HepG2 (cell line): ENCODE measurements around the gene ROMO1. TPM values are rescaled to one million over a fixed set of nuclear protein-coding genes. Genes with fewer than 3 reads are reported as not detected.

Source experiments
- ATAC-seq: fragments of 200-7000 bp; cut with Tn5 transposase; 3 replicates; pipeline ENCODE4 v1.9.1; 2020; ENCODE audit warnings: mild to moderate bottlenecking, moderate library complexity
- BruUV-seq: library from RNA; stranded (reverse); fragments of 400-500 nt; replicated peaks from 2 replicates; lab custom pipeline; 2021; lab: Mats Ljungman, UMichigan
- CTCF ChIA-PET: fragments of 300-600 bp; formaldehyde crosslinking; extraction: SDS; loops from one replicate; lab custom pipeline; 2021; ENCODE audit warnings: low total read pairs, inconsistent platforms, low intra/inter-chr PET ratio; lab: Yijun Ruan, JAX
- POLR2A ChIA-PET: fragments of 350-600 bp; sonication (Branson Sonifier 250); formaldehyde crosslinking; loops from one replicate; lab custom pipeline; 2020; ENCODE audit warnings: antibody characterized with exemption, inconsistent platforms; lab: Yijun Ruan, JAX
- DNase-seq: peaks from one replicate; pipeline ENCODE4 v3.0.0-alpha.2; 2015; ENCODE audit warnings: low spot score
- FAIRE-seq: peaks from 3 replicates; lab custom pipeline; 2011; peaks lifted over from hg19 to GRCh38; lab: Jason Lieb, UNC
- H2AFZ ChIP-seq: one replicate; pipeline ENCODE4 v1.6.1; 2011; ENCODE audit warnings: low read length, inconsistent platforms
- H3K27ac ChIP-seq: fragments of 300-600 bp; 3 replicates; pipeline ENCODE4 v1.8.0; 2011; ENCODE audit warnings: mixed run types, mild to moderate bottlenecking, mixed read lengths, low read length, inconsistent platforms; ENCODE audit not compliant: insufficient read depth; ENCODE audit errors: extremely low read length
- H3K27me3 ChIP-seq, 2 experiments: fragments of 200-600 bp in 1 of 2; 2 replicates in 1 of 2; 3 replicates in 1 of 2; pipeline versions ENCODE4 v1.6.0 to v1.8.0; 2011; ENCODE audit warnings: low read length in 2 of 2, mild to moderate bottlenecking in 2 of 2, moderate library complexity in 2 of 2, inconsistent platforms in 1 of 2; ENCODE audit not compliant: insufficient read depth in 2 of 2, control insufficient read depth in 1 of 2
- H3K36me3 ChIP-seq, 2 experiments: fragments of 200-600 bp in 1 of 2; replicated peaks in 1 of 2; 2 replicates in 1 of 2; 3 replicates in 1 of 2; pipeline versions ENCODE4 v1.5.1 to v1.8.0; 2011; ENCODE audit warnings: low read length in 2 of 2, inconsistent platforms in 1 of 2; ENCODE audit not compliant: insufficient read depth in 2 of 2, control insufficient read depth in 1 of 2
- H3K4me1 ChIP-seq: 2 replicates; pipeline ENCODE4 v1.5.1; 2012; ENCODE audit warnings: low read length, inconsistent platforms; ENCODE audit not compliant: insufficient read depth
- H3K4me2 ChIP-seq: 2 replicates; pipeline ENCODE4 v1.6.0; 2011; ENCODE audit warnings: low read depth, low read length, inconsistent platforms
- H3K4me3 ChIP-seq, 3 experiments: fragments of 200-600 bp in 1 of 3; sonication (generic), shearing (Covaris generic) in 1 of 3; replicated peaks in 1 of 3; 2 replicates each; pipeline ENCODE4 v1.5.1; 2011 to 2016; ENCODE audit warnings: low read length in 3 of 3, inconsistent platforms in 2 of 3, low read depth in 2 of 3, mild to moderate bottlenecking in 2 of 3, control low read depth in 1 of 3, mixed read lengths in 1 of 3; ENCODE audit not compliant: insufficient read depth in 1 of 3
- H3K79me2 ChIP-seq: one replicate; pipeline ENCODE4 v1.6.1; 2011; ENCODE audit warnings: low read length, inconsistent platforms; ENCODE audit not compliant: insufficient read depth
- H3K9ac ChIP-seq: 2 replicates; pipeline ENCODE4 v1.6.0; 2011; ENCODE audit warnings: mild to moderate bottlenecking, low read depth, low read length, inconsistent platforms; ENCODE audit not compliant: insufficient read depth
- H3K9me3 ChIP-seq: 2 replicates; pipeline ENCODE4 v1.5.1; 2012; ENCODE audit warnings: mild to moderate bottlenecking, low read length
- H4K20me1 ChIP-seq: 2 replicates; pipeline ENCODE4 v1.6.0; 2011; ENCODE audit warnings: inconsistent platforms, mild to moderate bottlenecking, low read length, moderate library complexity; ENCODE audit not compliant: insufficient read depth
- AGO1 ChIP-seq: fragments of 200-400 bp; formaldehyde crosslinking; IDR thresholded peaks from 2 replicates; pipeline ENCODE4 v1.6.1; 2017; ENCODE audit warnings: mild to moderate bottlenecking, low read depth, low read length, moderate library complexity; ENCODE audit not compliant: poor library complexity, severe bottlenecking
- HIVEP1 ChIP-seq: sonication (generic); formaldehyde crosslinking; IDR thresholded peaks from 2 replicates; pipeline ENCODE4 v1.4.0; 2020; ENCODE audit warnings: mild to moderate bottlenecking, missing genetic modification reagents
- LCORL ChIP-seq, 2 experiments: fragments of 450-650 bp in 1 of 2; sonication (generic) in 1 of 2; formaldehyde crosslinking in 1 of 2; IDR thresholded peaks; 2 replicates each; pipeline versions ENCODE4 v1.5.0 to v1.6.1; 2017 to 2020; ENCODE audit warnings: antibody characterized with exemption in 1 of 2, missing genetic modification reagents in 1 of 2
- NCOA2 ChIP-seq: sonication (generic); formaldehyde crosslinking; IDR thresholded peaks from 2 replicates; pipeline ENCODE4 v1.8.0; 2022; ENCODE audit warnings: inconsistent platforms
- POLR2A ChIP-seq, 2 experiments: IDR thresholded peaks; 2 replicates each; pipeline ENCODE4 v1.6.1; 2011; ENCODE audit warnings: low read depth in 2 of 2, low read length in 2 of 2, mild to moderate bottlenecking in 1 of 2, moderate library complexity in 1 of 2; ENCODE audit not compliant: insufficient read depth in 1 of 2
- RCOR2 ChIP-seq: IDR thresholded peaks from 2 replicates; pipeline ENCODE4 v1.6.1; 2016; ENCODE audit warnings: missing biosample characterization, missing genetic modification reagents
- TMF1 ChIP-seq: sonication (generic); formaldehyde crosslinking; IDR thresholded peaks from 2 replicates; pipeline ENCODE4 v1.8.1; 2022; ENCODE audit warnings: low read depth, missing genetic modification reagents
- ZNF136 ChIP-seq: sonication (generic); formaldehyde crosslinking; IDR thresholded peaks from 2 replicates; pipeline ENCODE4 v1.8.1; 2022; ENCODE audit warnings: low read depth, mild to moderate bottlenecking, moderate library complexity, missing genetic modification reagents
- ZNF224 ChIP-seq: sonication (generic); formaldehyde crosslinking; IDR thresholded peaks from 2 replicates; pipeline ENCODE4 v1.5.0; 2020; ENCODE audit warnings: mild to moderate bottlenecking, missing genetic modification reagents
- ZNF256 ChIP-seq: sonication (generic); formaldehyde crosslinking; conservative IDR thresholded peaks from 2 replicates; pipeline ENCODE4 v1.4.0; 2020; ENCODE audit warnings: missing genetic modification reagents
- ZNF569 ChIP-seq: sonication (generic); formaldehyde crosslinking; IDR thresholded peaks from 2 replicates; pipeline ENCODE4 v1.5.0; 2020; ENCODE audit warnings: mild to moderate bottlenecking, missing genetic modification reagents, moderate library complexity, borderline replicate concordance
- WGBS: methylation state at CpG from one replicate; pipeline ENCODE4 v1.1.6; 2017; ENCODE audit warnings: low lambda C conversion rate; 5-methylcytosine and 5-hydroxymethylcytosine counted together
- in situ Hi-C: cut with HindIII; loops from 2 replicates; pipeline ENCODE4 v1.10.0; 2017; ENCODE audit warnings: low pct_unique_long_range_greater_than_20kb; ENCODE audit not compliant: extremely low pct_ligation_motif_present
- intact Hi-C: fragments of 100-400 bp; cut with micrococcal nuclease; formaldehyde crosslinking; loops from one replicate; pipeline ENCODE4 v1.10.0; 2022; ENCODE audit not compliant: unreplicated experiment
- polyA plus RNA-seq, 8 experiments: library from polyadenylated mRNA; depleted of rRNA in 3 of 8; stranded (reverse) in 7 of 8; unstranded in 1 of 8; fragments of >200 nt; fragmentation: Illumina TruSeq in 4 of 8; extraction: Trizol in 4 of 8; gene quantifications; 2 replicates each; pipeline versions ENCODE4 v1.2.1 to v1.2.3, GENCODE V29; 2011 to 2016; ENCODE audit warnings: low read depth in 4 of 8, missing spikeins in 1 of 8, mixed read lengths in 1 of 8; ENCODE audit not compliant: insufficient read depth in 1 of 8
- total RNA-seq, 5 experiments: library from RNA; depleted of rRNA; stranded (reverse); fragments of >200 nt; fragmentation: Illumina TruSeq; extraction: Trizol; gene quantifications; 2 replicates each; pipeline ENCODE4 v1.2.3, GENCODE V29; 2016; ENCODE audit warnings: low read depth in 1 of 5
- TF ChIP-seq, protein P1 (sequence below): sonication (generic); formaldehyde crosslinking; IDR thresholded peaks from 2 replicates; pipeline ENCODE4 v1.5.0; 2020; ENCODE audit warnings: mild to moderate bottlenecking, missing genetic modification reagents
- TF ChIP-seq, protein P2 (sequence below): sonication (generic); formaldehyde crosslinking; IDR thresholded peaks from 2 replicates; pipeline ENCODE4 v1.8.1; 2023; ENCODE audit warnings: mild to moderate bottlenecking, moderate library complexity, missing genetic modification reagents
- TF ChIP-seq, protein P3 (sequence below): sonication (generic); formaldehyde crosslinking; IDR thresholded peaks from 2 replicates; pipeline ENCODE4 v1.4.0; 2020; ENCODE audit warnings: mild to moderate bottlenecking, low read depth, missing genetic modification reagents
- TF ChIP-seq, protein P4 (sequence below): sonication (generic); formaldehyde crosslinking; IDR thresholded peaks from 2 replicates; pipeline ENCODE4 v1.8.1; 2023; ENCODE audit warnings: missing genetic modification reagents, inconsistent platforms, borderline replicate concordance

Gene ROMO1
- total and polyA plus RNA-seq, 2 of the 13 experiments (the other 11 are each of a cell fraction or from before 2014, with no cell fraction given), result 636 to 755 TPM

DNA sequence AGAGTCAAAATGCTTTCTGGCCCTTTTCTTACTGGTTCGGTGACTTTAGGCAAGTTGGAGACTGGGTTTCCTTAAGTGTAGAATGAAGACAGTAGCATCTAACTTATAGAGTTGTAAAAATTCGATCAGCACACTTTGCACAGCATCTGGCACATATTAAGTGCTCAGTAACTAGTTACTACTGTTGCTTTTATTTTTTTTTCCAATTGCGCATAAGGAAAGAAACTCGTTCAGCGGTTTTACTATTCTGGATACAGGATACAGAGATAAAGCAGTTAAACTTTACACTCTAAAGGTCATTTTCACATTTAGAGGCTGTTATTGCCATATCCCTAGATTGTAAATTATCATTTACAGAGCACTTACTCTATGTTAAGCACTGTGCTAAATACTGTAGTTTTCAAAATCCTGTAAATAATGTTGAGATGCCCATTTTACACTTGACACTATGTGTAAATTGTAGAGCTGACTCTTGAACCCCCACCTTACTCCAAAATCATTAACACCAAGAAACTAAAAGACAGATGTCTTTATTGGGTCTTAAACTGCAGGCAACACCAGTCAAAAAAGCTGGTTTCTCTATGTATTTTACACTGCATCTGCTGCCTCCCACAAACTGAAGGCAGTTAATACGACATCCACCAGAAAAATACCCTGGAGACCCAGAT is 886 bp downstream of the ROMO1 start (continued):
- TF ChIP-seq LCORL (IDR thresholded peaks at IDR 0.05), result no peak
- no peak; the same call in 1 of the 2 replicates for TF ChIP-seq LCORL (CRISPR knock-in tag; IDR thresholded peaks at IDR 0.05)

DNA sequence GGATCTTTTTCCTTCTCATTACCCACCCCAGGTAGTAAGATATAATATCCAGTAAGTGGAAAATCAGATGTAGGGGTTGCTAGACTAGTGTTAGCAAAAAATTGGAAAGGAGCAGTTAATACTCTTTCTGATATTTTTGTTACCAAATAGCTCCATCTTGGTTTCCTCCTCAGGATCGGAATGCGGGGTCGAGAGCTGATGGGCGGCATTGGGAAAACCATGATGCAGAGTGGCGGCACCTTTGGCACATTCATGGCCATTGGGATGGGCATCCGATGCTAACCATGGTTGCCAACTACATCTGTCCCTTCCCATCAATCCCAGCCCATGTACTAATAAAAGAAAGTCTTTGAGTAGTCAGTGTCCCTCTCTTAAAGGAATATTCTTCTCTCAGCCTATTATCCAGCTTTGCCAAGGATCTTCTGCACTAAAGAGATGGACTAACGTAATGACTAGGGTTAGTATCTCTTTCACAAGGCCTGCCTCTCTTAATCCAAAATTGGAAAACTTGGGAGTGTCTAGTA is 1.5 kb downstream of the ROMO1 start:
- no peaks in the 10 kb centered on the region for H3K9me3 ChIP-seq
- CTCF ChIA-PET, result no interaction called here
- no TSS peak for BruUV-seq
- peak overlapping the region; percentile 82 for H3K4me2 ChIP-seq
- peaks cover 35% of the 10 kb centered on the region for H4K20me1 ChIP-seq
- peak overlapping the region; percentile 97; the same call in 1 of the 2 replicates for H3K9ac ChIP-seq
- peaks cover 36% of the 10 kb centered on the region for H3K4me1 ChIP-seq
- 97% methylated on average over 7 of the region's 7 CpGs for WGBS
- POLR2A ChIA-PET, result interaction anchor here (0.5 to 23.6 kb wide), 10 partner anchors 12 to 246 kb away, joined by 3 to 319 read pairs (median 9); partner anchors contain the start of genes CEP250, CPNE1, RBM12 and RBM39
- peak overlapping the region in 2 of 3 experiments; percentile 90 to 98; a peak in 3 of 6 replicates for H3K4me3 ChIP-seq
- no peaks in the 10 kb centered on the region; a peak in 1 of 5 replicates for H3K27me3 ChIP-seq
- DNase-seq (no peak), FAIRE-seq (no peak), ATAC-seq (no peak)
- H2AFZ ChIP-seq, result no peak overlapping the region
- intact Hi-C loops, result no loop called here
- in situ Hi-C loops, result no loop called here
- H3K36me3 ChIP-seq, result peaks cover 13 to 42% of the 10 kb centered on the region in 2 experiments
- H3K79me2 ChIP-seq, result peaks cover 38% of the 10 kb centered on the region
- H3K27ac ChIP-seq, result peak overlapping the region; percentile 1
- TF ChIP-seq NCOA2 (no peak), ZNF224 (no peak), AGO1 (no peak), ZNF569 (no peak), RCOR2 (no peak), TMF1 (CRISPR knock-in tag) (0 out of 2 replicates have a peak, but pooled peaks have one; percentile 3), ZNF136 (CRISPR knock-in tag) (0 out of 2 replicates have a peak, but pooled peaks have one; percentile 61), ZNF256 (CRISPR knock-in tag) (no peak), POLR2A (IDR thresholded peaks at IDR 0.05; ENCODE audit: insufficient read depth in 1 of 2, low read depth in 2 of 2, low read length in 2 of 2) (peak in 1 of 2 experiments; percentile 48; a peak in 1 of 4 replicates), HIVEP1 (CRISPR knock-in tag) (no peak)
- TF ChIP-seq, protein P1, sequence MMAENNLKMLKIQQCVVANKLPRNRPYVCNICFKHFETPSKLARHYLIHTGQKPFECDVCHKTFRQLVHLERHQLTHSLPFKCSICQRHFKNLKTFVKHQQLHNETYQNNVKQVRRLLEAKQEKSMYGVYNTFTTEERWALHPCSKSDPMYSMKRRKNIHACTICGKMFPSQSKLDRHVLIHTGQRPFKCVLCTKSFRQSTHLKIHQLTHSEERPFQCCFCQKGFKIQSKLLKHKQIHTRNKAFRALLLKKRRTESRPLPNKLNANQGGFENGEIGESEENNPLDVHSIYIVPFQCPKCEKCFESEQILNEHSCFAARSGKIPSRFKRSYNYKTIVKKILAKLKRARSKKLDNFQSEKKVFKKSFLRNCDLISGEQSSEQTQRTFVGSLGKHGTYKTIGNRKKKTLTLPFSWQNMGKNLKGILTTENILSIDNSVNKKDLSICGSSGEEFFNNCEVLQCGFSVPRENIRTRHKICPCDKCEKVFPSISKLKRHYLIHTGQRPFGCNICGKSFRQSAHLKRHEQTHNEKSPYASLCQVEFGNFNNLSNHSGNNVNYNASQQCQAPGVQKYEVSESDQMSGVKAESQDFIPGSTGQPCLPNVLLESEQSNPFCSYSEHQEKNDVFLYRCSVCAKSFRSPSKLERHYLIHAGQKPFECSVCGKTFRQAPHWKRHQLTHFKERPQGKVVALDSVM (CRISPR knock-in tag), result no peak
- TF ChIP-seq, protein P2, sequence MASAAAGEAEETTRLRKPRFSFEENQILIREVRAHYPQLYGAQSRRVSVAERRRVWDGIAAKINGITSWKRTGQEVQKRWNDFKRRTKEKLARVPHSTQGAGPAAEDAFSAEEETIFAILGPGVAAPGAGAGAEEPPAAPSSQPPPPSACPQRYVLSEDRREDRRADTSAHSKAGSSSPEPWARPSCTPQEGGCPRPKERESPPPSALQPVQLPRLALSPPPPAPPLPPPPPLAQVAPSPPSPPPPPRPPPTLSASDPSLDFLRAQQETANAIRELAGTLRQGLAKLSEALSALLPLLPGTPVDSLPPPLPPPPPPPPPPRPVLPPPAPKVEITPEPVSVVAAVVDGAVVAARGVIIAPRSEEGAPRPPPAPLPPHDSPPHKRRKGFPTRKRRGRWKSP (CRISPR knock-in tag), result peak; percentile 16; the same call in 1 of the 2 replicates
- TF ChIP-seq, protein P3, sequence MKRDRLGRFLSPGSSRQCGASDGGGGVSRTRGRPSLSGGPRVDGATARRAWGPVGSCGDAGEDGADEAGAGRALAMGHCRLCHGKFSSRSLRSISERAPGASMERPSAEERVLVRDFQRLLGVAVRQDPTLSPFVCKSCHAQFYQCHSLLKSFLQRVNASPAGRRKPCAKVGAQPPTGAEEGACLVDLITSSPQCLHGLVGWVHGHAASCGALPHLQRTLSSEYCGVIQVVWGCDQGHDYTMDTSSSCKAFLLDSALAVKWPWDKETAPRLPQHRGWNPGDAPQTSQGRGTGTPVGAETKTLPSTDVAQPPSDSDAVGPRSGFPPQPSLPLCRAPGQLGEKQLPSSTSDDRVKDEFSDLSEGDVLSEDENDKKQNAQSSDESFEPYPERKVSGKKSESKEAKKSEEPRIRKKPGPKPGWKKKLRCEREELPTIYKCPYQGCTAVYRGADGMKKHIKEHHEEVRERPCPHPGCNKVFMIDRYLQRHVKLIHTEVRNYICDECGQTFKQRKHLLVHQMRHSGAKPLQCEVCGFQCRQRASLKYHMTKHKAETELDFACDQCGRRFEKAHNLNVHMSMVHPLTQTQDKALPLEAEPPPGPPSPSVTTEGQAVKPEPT (CRISPR knock-in tag), result no peak
- TF ChIP-seq, protein P4, sequence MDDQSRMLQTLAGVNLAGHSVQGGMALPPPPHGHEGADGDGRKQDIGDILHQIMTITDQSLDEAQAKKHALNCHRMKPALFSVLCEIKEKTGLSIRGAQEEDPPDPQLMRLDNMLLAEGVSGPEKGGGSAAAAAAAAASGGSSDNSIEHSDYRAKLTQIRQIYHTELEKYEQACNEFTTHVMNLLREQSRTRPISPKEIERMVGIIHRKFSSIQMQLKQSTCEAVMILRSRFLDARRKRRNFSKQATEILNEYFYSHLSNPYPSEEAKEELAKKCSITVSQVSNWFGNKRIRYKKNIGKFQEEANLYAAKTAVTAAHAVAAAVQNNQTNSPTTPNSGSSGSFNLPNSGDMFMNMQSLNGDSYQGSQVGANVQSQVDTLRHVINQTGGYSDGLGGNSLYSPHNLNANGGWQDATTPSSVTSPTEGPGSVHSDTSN, result no peak
